WTC11 (cell line): ENCODE data around the gene IQCK. TPM values are rescaled to one million over a fixed set of nuclear protein-coding genes. Genes with fewer than 3 reads are reported as not detected.
A peak's percentile ranks its signal among the peaks of the same experiment; 100 is the strongest.

Experiments
- ATAC-seq: fragments of 200-7000 bp; cut with Tn5 transposase; 2 replicates; pipeline ENCODE4 v1.10.0; 2021; ENCODE audit warnings: mild to moderate bottlenecking, moderate library complexity
- Bru-seq: library from RNA; stranded (reverse); fragments of 400-500 nt; gene quantifications from one replicate; lab custom pipeline; 2021; lab: Mats Ljungman, UMichigan
- CTCF ChIA-PET: fragments of 300-600 bp; sonication (Branson Sonifier 250); formaldehyde crosslinking; loops from one replicate; lab custom pipeline; 2021; ENCODE audit warnings: antibody characterized with exemption; lab: Charles Lee
- POLR2A ChIA-PET: fragments of 350-600 bp; sonication (Branson Sonifier 250); formaldehyde crosslinking; loops from one replicate; lab custom pipeline; 2021; ENCODE audit warnings: antibody characterized with exemption; lab: Charles Lee
- DNase-seq: peaks from one replicate; pipeline ENCODE4 v3.0.0; 2021; ENCODE audit warnings: low spot score
- H3K27ac Mint-ChIP-seq: 2 replicates; pipeline ENCODE4 v1.8.0; 2021; ENCODE audit warnings: mixed read lengths
- H3K27me3 Mint-ChIP-seq: 2 replicates; pipeline ENCODE4 v1.8.0; 2021; ENCODE audit warnings: low read depth, mild to moderate bottlenecking, moderate library complexity, mixed read lengths
- H3K36me3 Mint-ChIP-seq: 2 replicates; pipeline ENCODE4 v1.8.0; 2021; ENCODE audit warnings: mixed read lengths
- H3K4me1 Mint-ChIP-seq: 2 replicates; pipeline ENCODE4 v1.8.0; 2022; ENCODE audit warnings: mixed read lengths
- H3K4me3 Mint-ChIP-seq: 2 replicates; pipeline ENCODE4 v1.8.0; 2021; ENCODE audit warnings: mild to moderate bottlenecking, moderate library complexity, mixed read lengths
- H3K9me3 Mint-ChIP-seq: 2 replicates; pipeline ENCODE4 v1.8.0; 2021; ENCODE audit warnings: mixed read lengths
- CREM ChIP-seq: sonication (generic); formaldehyde crosslinking; IDR thresholded peaks from 2 replicates; pipeline ENCODE4 v1.8.1; 2022; ENCODE audit warnings: mild to moderate bottlenecking, missing genetic modification reagents, moderate library complexity
- FOXP1 ChIP-seq: sonication (generic); formaldehyde crosslinking; IDR thresholded peaks from 2 replicates; pipeline ENCODE4 v1.8.0; 2022; ENCODE audit warnings: missing genetic modification reagents, mild to moderate bottlenecking, moderate library complexity, borderline replicate concordance
- JAZF1 ChIP-seq: fragments of 250-450 bp; sonication (Bioruptor Pico); IDR thresholded peaks from 2 replicates; pipeline ENCODE4 v1.9.0; 2021; ENCODE audit warnings: moderate library complexity, mild to moderate bottlenecking, inconsistent platforms
- NFE2L1 ChIP-seq: sonication (generic); formaldehyde crosslinking; IDR thresholded peaks from 2 replicates; pipeline ENCODE4 v1.8.1; 2023; ENCODE audit warnings: missing genetic modification reagents
- NR2C2 ChIP-seq: sonication (generic); formaldehyde crosslinking; IDR thresholded peaks from 2 replicates; pipeline ENCODE4 v1.8.0; 2022; ENCODE audit warnings: mild to moderate bottlenecking, missing genetic modification reagents
- TEAD1 ChIP-seq: sonication (generic); formaldehyde crosslinking; IDR thresholded peaks from 2 replicates; pipeline ENCODE4 v1.8.0; 2022; ENCODE audit warnings: mild to moderate bottlenecking, missing genetic modification reagents
- TP53 ChIP-seq: sonication (generic); formaldehyde crosslinking; IDR thresholded peaks from 2 replicates; pipeline ENCODE4 v1.8.1; 2023; ENCODE audit warnings: mild to moderate bottlenecking, missing genetic modification reagents
- ZNF219 ChIP-seq: sonication (generic); formaldehyde crosslinking; IDR thresholded peaks from 2 replicates; pipeline ENCODE4 v1.8.0; 2023; ENCODE audit warnings: missing genetic modification reagents, mild to moderate bottlenecking, borderline replicate concordance
- ZNF396 ChIP-seq: fragments of 250-450 bp; sonication (Bioruptor Pico); IDR thresholded peaks from 2 replicates; pipeline ENCODE4 v1.8.0; 2021; ENCODE audit warnings: mild to moderate bottlenecking, moderate library complexity, borderline replicate concordance
- long read RNA-seq, 3 experiments: library from RNA in 1 of 3; library from capped mRNA in 1 of 3; library from polyadenylated mRNA in 1 of 3; unstranded in 2 of 3; stranded (forward) in 1 of 3; transcript quantifications; one replicate each; pipeline ENCODE4 v2.0.0, GENCODE V29; 2021
- total RNA-seq: library from RNA; stranded (reverse); gene quantifications from 3 replicates; pipeline ENCODE4 v1.2.3, GENCODE V29; 2021
- TF ChIP-seq, protein P1 (sequence below): fragments of 250-450 bp; sonication (Bioruptor Pico); IDR thresholded peaks from 2 replicates; pipeline ENCODE4 v1.9.0; 2021; ENCODE audit warnings: moderate library complexity, mild to moderate bottlenecking, inconsistent platforms, borderline replicate concordance
- TF ChIP-seq, protein P2 (sequence below): sonication (generic); formaldehyde crosslinking; IDR thresholded peaks from 2 replicates; pipeline ENCODE4 v1.8.0; 2022; ENCODE audit warnings: missing genetic modification reagents
- TF ChIP-seq, protein P3 (sequence below): sonication (generic); formaldehyde crosslinking; conservative IDR thresholded peaks from 2 replicates; pipeline ENCODE4 v1.8.1; 2022; ENCODE audit warnings: mild to moderate bottlenecking, missing genetic modification reagents
- TF ChIP-seq, protein P4 (sequence below): sonication (generic); formaldehyde crosslinking; IDR thresholded peaks from 2 replicates; pipeline ENCODE4 v1.8.1; 2022; ENCODE audit warnings: low read depth, mild to moderate bottlenecking, moderate library complexity, missing genetic modification reagents, borderline replicate concordance
- TF ChIP-seq, protein P5 (sequence below): sonication (generic); formaldehyde crosslinking; IDR thresholded peaks from 2 replicates; pipeline ENCODE4 v1.8.0; 2022; ENCODE audit warnings: mild to moderate bottlenecking, missing genetic modification reagents
- TF ChIP-seq, protein P6 (sequence below): sonication (generic); formaldehyde crosslinking; IDR thresholded peaks from 2 replicates; pipeline ENCODE4 v1.8.1; 2022; ENCODE audit warnings: mild to moderate bottlenecking, moderate library complexity, missing genetic modification reagents
- TF ChIP-seq, protein P7 (sequence below): sonication (generic); formaldehyde crosslinking; IDR thresholded peaks from 2 replicates; pipeline ENCODE4 v1.8.1; 2023; ENCODE audit warnings: mild to moderate bottlenecking, missing genetic modification reagents
- TF ChIP-seq, protein P8 (sequence below): fragments of 250-450 bp; sonication (Bioruptor Pico); IDR thresholded peaks from 2 replicates; pipeline ENCODE4 v1.9.0; 2021; ENCODE audit warnings: mild to moderate bottlenecking, borderline replicate concordance
- TF ChIP-seq, protein P9 (sequence below): sonication (generic); formaldehyde crosslinking; IDR thresholded peaks from 2 replicates; pipeline ENCODE4 v1.8.0; 2023; ENCODE audit warnings: missing genetic modification reagents

The IQCK gene, protein sequence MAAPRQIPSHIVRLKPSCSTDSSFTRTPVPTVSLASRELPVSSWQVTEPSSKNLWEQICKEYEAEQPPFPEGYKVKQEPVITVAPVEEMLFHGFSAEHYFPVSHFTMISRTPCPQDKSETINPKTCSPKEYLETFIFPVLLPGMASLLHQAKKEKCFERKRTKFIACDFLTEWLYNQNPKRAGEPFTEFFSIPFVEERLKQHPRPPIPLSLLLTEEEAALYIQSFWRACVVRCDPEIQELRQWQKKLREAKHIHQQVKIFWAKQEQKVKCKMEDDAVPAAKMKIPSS
- total RNA-seq (5.2 to 6.0 TPM (median 5.8 TPM) in 3 replicates), Bru-seq, nascent RNA (percentile 47 among the genes with signal in this experiment)
- long read RNA-seq, experiment 1, partial matches to known transcripts, result 12 of 26 reads
- long read RNA-seq, experiment 1, other reads (novel, unspliced or antisense), result 13 of 26 reads
- long read RNA-seq, experiment 2, partial matches to known transcripts, result 4 of 10 reads
- long read RNA-seq, experiment 2, other reads (novel, unspliced or antisense), result 6 of 10 reads
- long read RNA-seq, experiment 3, partial matches to known transcripts, result 8 of 18 reads
- long read RNA-seq, experiment 3, other reads (novel, unspliced or antisense), result 6 of 18 reads

DNA sequence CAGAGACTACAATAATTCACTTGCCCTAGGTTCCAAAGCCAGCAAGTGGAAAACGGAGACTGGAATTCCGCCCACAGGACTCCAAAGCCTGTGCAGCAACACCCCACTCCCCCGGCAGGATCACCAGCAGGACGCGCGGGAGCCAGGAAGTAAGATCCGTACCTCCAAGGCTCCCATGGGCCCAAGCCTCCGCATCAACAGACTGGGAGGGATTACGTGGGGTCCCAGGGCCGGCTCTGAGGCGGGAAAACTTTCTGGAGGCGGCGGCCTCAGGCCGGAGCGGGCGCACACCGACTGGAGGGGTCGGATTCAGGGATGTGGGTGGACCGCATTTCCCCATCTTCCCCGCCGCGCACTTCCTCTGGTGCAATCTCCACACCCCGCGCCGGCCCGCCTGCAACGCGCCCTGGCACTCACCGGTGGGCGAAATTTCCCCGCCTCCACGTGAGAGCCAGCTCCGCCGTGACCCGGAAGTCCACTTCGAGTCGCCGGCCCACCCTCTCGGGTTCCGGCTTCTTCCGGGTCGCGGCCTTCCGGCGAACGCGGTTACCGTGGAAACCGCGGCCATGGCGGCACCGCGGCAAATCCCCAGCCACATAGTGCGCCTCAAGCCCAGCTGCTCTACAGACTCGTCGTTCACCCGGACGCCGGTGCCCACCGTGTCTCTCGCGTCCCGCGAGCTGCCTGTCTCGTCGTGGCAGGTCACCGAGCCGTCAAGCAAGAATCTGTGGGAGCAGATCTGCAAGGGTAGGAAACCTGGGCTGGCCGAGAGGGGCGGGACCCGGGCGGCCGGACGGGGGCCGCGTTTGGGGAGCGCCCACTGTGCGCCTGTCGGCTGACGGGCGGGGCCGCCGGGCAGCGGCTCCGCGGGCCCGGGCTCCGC, at the start of gene IQCK, which contains the start of gene KNOP1:
IQCK (plus strand) TSS at position 531 of the 883 bp plus-strand sequence; CDS start at position 567, 36 bp downstream.
KNOP1 (minus strand) TSS at position 487 of the 883 bp plus-strand sequence. CDS start 3,192 bp downstream, outside the sequence.
- CTCF ChIA-PET, result interaction anchor here (0.6 to 1.7 kb wide), 10 partner anchors 34 to 668 kb away, joined by 3 to 10 read pairs (median 4); partner anchors contain the start of gene VPS35L
- Mint-ChIP-seq H3K27ac (peak within 1 kb of the TSS; percentile 93), H3K4me3 (peak within 1 kb of the TSS; percentile 97), H3K9me3 (no peaks in the 10 kb centered on the region), H3K4me1 (peaks cover 31% of the 10 kb centered on the region), H3K36me3 (peaks cover 28% of the 10 kb centered on the region), H3K27me3 (no peaks in the 10 kb centered on the region)
- ATAC-seq (peak; percentile 83), DNase-seq (peak; percentile 85)
- POLR2A ChIA-PET, result interaction anchor here (0.6 to 2.7 kb wide), 8 partner anchors 19 to 1880 kb away, joined by 3 to 7 read pairs (median 3); partner anchors contain the start of gene VPS35L
- TF ChIP-seq, protein P1, sequence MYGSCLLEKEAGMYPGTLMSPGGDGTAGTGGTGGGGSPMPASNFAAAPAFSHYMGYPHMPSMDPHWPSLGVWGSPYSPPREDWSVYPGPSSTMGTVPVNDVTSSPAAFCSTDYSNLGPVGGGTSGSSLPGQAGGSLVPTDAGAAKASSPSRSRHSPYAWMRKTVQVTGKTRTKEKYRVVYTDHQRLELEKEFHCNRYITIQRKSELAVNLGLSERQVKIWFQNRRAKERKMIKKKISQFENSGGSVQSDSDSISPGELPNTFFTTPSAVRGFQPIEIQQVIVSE, result no peak
- peak; percentile 4; the same call in 1 of the 2 replicates for TF ChIP-seq CREM
- peak; percentile 58; the same call in 1 of the 2 replicates for TF ChIP-seq TP53 (CRISPR knock-in tag)
- TF ChIP-seq, protein P2, sequence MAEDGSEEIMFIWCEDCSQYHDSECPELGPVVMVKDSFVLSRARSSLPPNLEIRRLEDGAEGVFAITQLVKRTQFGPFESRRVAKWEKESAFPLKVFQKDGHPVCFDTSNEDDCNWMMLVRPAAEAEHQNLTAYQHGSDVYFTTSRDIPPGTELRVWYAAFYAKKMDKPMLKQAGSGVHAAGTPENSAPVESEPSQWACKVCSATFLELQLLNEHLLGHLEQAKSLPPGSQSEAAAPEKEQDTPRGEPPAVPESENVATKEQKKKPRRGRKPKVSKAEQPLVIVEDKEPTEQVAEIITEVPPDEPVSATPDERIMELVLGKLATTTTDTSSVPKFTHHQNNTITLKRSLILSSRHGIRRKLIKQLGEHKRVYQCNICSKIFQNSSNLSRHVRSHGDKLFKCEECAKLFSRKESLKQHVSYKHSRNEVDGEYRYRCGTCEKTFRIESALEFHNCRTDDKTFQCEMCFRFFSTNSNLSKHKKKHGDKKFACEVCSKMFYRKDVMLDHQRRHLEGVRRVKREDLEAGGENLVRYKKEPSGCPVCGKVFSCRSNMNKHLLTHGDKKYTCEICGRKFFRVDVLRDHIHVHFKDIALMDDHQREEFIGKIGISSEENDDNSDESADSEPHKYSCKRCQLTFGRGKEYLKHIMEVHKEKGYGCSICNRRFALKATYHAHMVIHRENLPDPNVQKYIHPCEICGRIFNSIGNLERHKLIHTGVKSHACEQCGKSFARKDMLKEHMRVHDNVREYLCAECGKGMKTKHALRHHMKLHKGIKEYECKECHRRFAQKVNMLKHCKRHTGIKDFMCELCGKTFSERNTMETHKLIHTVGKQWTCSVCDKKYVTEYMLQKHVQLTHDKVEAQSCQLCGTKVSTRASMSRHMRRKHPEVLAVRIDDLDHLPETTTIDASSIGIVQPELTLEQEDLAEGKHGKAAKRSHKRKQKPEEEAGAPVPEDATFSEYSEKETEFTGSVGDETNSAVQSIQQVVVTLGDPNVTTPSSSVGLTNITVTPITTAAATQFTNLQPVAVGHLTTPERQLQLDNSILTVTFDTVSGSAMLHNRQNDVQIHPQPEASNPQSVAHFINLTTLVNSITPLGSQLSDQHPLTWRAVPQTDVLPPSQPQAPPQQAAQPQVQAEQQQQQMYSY (CRISPR knock-in tag), result no peak; the same call in 1 of the 2 replicates
- TF ChIP-seq, protein P3, sequence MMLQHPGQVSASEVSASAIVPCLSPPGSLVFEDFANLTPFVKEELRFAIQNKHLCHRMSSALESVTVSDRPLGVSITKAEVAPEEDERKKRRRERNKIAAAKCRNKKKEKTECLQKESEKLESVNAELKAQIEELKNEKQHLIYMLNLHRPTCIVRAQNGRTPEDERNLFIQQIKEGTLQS, result no peak
- TF ChIP-seq, protein P4, sequence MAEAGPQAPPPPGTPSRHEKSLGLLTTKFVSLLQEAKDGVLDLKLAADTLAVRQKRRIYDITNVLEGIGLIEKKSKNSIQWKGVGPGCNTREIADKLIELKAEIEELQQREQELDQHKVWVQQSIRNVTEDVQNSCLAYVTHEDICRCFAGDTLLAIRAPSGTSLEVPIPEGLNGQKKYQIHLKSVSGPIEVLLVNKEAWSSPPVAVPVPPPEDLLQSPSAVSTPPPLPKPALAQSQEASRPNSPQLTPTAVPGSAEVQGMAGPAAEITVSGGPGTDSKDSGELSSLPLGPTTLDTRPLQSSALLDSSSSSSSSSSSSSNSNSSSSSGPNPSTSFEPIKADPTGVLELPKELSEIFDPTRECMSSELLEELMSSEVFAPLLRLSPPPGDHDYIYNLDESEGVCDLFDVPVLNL (CRISPR knock-in tag), result peak; percentile 24; the same call in 1 of the 2 replicates
- peak; percentile 69; the same call in 1 of the 2 replicates for TF ChIP-seq TEAD1 (CRISPR knock-in tag)
- TF ChIP-seq NR2C2, result peak; percentile 99
- TF ChIP-seq, protein P5, sequence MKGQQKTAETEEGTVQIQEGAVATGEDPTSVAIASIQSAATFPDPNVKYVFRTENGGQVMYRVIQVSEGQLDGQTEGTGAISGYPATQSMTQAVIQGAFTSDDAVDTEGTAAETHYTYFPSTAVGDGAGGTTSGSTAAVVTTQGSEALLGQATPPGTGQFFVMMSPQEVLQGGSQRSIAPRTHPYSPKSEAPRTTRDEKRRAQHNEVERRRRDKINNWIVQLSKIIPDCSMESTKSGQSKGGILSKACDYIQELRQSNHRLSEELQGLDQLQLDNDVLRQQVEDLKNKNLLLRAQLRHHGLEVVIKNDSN (CRISPR knock-in tag), result peak; percentile 74; the same call in 1 of the 2 replicates
- TF ChIP-seq JAZF1 (CRISPR knock-in tag), result no peak
- TF ChIP-seq ZNF219, result no peak
- TF ChIP-seq, protein P6, sequence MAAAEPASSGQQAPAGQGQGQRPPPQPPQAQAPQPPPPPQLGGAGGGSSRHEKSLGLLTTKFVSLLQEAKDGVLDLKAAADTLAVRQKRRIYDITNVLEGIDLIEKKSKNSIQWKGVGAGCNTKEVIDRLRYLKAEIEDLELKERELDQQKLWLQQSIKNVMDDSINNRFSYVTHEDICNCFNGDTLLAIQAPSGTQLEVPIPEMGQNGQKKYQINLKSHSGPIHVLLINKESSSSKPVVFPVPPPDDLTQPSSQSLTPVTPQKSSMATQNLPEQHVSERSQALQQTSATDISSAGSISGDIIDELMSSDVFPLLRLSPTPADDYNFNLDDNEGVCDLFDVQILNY (CRISPR knock-in tag), result peak; percentile 88
- TF ChIP-seq FOXP1, result no peak; the same call in none of the 2 replicates
- no peak for TF ChIP-seq ZNF396 (CRISPR knock-in tag)
- TF ChIP-seq NFE2L1, result peak; percentile 5; the same call in 1 of the 2 replicates
- TF ChIP-seq, protein P7, sequence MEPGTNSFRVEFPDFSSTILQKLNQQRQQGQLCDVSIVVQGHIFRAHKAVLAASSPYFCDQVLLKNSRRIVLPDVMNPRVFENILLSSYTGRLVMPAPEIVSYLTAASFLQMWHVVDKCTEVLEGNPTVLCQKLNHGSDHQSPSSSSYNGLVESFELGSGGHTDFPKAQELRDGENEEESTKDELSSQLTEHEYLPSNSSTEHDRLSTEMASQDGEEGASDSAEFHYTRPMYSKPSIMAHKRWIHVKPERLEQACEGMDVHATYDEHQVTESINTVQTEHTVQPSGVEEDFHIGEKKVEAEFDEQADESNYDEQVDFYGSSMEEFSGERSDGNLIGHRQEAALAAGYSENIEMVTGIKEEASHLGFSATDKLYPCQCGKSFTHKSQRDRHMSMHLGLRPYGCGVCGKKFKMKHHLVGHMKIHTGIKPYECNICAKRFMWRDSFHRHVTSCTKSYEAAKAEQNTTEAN (CRISPR knock-in tag), result no peak; the same call in 1 of the 2 replicates
- TF ChIP-seq, protein P8, sequence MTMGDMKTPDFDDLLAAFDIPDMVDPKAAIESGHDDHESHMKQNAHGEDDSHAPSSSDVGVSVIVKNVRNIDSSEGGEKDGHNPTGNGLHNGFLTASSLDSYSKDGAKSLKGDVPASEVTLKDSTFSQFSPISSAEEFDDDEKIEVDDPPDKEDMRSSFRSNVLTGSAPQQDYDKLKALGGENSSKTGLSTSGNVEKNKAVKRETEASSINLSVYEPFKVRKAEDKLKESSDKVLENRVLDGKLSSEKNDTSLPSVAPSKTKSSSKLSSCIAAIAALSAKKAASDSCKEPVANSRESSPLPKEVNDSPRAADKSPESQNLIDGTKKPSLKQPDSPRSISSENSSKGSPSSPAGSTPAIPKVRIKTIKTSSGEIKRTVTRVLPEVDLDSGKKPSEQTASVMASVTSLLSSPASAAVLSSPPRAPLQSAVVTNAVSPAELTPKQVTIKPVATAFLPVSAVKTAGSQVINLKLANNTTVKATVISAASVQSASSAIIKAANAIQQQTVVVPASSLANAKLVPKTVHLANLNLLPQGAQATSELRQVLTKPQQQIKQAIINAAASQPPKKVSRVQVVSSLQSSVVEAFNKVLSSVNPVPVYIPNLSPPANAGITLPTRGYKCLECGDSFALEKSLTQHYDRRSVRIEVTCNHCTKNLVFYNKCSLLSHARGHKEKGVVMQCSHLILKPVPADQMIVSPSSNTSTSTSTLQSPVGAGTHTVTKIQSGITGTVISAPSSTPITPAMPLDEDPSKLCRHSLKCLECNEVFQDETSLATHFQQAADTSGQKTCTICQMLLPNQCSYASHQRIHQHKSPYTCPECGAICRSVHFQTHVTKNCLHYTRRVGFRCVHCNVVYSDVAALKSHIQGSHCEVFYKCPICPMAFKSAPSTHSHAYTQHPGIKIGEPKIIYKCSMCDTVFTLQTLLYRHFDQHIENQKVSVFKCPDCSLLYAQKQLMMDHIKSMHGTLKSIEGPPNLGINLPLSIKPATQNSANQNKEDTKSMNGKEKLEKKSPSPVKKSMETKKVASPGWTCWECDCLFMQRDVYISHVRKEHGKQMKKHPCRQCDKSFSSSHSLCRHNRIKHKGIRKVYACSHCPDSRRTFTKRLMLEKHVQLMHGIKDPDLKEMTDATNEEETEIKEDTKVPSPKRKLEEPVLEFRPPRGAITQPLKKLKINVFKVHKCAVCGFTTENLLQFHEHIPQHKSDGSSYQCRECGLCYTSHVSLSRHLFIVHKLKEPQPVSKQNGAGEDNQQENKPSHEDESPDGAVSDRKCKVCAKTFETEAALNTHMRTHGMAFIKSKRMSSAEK (CRISPR knock-in tag), result no peak
- TF ChIP-seq, protein P9, sequence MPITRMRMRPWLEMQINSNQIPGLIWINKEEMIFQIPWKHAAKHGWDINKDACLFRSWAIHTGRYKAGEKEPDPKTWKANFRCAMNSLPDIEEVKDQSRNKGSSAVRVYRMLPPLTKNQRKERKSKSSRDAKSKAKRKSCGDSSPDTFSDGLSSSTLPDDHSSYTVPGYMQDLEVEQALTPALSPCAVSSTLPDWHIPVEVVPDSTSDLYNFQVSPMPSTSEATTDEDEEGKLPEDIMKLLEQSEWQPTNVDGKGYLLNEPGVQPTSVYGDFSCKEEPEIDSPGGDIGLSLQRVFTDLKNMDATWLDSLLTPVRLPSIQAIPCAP, result 0 out of 2 replicates have a peak, but pooled peaks have one; percentile 2
